ENCODE data around the gene BCL7A.

- TF ChIP-seq POLR2A (IDR thresholded peaks at IDR 0.05) (no peak), POLR2AphosphoS5 (IDR thresholded peaks at IDR 0.05) (no peak), EP300 (IDR thresholded peaks at IDR 0.05) (no peak)
- TF ChIP-seq, protein P1, sequence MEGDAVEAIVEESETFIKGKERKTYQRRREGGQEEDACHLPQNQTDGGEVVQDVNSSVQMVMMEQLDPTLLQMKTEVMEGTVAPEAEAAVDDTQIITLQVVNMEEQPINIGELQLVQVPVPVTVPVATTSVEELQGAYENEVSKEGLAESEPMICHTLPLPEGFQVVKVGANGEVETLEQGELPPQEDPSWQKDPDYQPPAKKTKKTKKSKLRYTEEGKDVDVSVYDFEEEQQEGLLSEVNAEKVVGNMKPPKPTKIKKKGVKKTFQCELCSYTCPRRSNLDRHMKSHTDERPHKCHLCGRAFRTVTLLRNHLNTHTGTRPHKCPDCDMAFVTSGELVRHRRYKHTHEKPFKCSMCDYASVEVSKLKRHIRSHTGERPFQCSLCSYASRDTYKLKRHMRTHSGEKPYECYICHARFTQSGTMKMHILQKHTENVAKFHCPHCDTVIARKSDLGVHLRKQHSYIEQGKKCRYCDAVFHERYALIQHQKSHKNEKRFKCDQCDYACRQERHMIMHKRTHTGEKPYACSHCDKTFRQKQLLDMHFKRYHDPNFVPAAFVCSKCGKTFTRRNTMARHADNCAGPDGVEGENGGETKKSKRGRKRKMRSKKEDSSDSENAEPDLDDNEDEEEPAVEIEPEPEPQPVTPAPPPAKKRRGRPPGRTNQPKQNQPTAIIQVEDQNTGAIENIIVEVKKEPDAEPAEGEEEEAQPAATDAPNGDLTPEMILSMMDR (IDR thresholded peaks at IDR 0.05): no peak
These were observed 29.4 kb upstream of the BCL7A start for GRCh38 chr12:121992059-121992879.

Data from suprapubic skin (tissue), 4 donors.